ENCODE results near the gene AMBP. TPM values are rescaled to one million over a fixed set of nuclear protein-coding genes. Genes with fewer than 3 reads are reported as not detected.
"Not testable (repeated sequence)": the region's sequence is repeated elsewhere in the genome, so short reads cannot be mapped to it uniquely, and the experiment has no call there.

Gene AMBP
- total RNA-seq, 1 experiment from 2014 or later: 0.55 TPM

DNA sequence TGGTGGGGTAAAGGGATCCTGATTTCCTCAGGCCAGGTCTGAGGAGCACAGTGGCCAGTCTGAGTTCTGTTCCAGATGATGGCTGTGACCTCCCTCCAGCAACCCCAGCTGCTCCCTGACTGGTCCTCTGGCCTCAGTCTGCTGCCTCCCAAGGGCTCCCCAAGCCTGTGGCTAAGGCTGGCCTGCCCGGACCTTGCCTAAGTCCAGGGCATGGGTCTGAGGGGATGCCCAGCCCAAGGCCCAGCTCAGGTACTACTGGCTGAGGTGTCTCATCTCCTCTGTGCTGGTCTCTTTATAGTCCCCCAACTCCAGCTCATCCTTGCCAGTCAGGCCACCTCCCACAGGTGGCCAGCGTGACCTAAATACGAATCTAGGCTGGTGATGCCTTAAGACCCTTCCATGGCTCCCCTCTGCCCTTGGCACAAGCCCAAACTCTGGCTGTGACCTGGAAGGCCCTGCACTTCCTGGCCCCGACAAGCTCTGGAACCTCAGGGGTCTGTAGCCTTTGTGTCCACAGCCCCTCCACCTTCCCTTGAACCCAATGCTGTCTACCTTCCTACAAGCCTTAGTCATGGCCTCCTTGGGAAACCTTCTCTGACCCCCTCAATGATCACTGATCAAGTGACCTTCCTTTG, 11.2 kb upstream of the AMBP start:
- H3K27me3 ChIP-seq: no peaks in the 10 kb centered on the region
- DNase-seq: no peak
- peaks cover 16% of the 10 kb centered on the region; the same call in 1 of the 2 replicates for H3K4me1 ChIP-seq
- H3K36me3 ChIP-seq: no peaks in the 10 kb centered on the region
- H3K27ac ChIP-seq: no peak overlapping the region
- no peak overlapping the region for H3K4me3 ChIP-seq
- H3K9me3 ChIP-seq (replicated peaks): peaks cover 4% of the 10 kb centered on the region; the same call in 1 of the 2 replicates

DNA sequence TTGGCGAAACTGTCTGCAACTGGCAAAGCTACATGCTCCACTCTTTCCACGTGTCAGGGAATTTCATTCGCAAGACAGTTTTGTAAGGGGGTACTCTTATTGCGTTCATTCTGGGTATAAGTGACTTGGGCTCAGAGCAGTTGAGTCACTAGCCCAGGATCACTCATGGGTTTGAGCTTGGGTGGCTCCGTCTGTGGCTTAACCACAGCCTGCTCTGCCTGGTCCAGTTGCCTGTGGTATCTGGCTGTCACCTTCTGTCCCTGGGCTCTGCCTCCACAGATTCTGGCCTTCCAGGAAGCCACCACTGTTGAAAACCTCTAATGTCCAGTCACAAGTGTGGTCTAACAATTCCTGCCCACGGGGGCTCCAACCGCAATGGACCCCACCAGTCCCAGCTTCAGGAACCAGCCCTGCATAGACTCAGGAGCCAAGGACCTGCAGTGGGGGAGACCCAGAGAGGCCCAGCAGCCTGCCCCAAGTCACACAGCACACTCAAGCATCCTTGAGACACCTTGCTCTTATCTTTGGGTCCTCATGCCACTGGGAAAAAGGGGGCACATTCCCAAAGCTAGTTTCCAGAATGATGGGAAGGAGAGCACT, 10.6 kb upstream of the AMBP start:
- Histone ChIP-seq H3K27ac (no peak overlapping the region), H3K36me3 (no peaks in the 10 kb centered on the region), H3K9me3 (replicated peaks) (peaks cover 4% of the 10 kb centered on the region; the same call in 1 of the 2 replicates), H3K4me1 (peaks cover 20% of the 10 kb centered on the region; the same call in 1 of the 2 replicates), H3K4me3 (no peak overlapping the region), H3K27me3 (no peaks in the 10 kb centered on the region)
- DNase-seq: no peak

DNA sequence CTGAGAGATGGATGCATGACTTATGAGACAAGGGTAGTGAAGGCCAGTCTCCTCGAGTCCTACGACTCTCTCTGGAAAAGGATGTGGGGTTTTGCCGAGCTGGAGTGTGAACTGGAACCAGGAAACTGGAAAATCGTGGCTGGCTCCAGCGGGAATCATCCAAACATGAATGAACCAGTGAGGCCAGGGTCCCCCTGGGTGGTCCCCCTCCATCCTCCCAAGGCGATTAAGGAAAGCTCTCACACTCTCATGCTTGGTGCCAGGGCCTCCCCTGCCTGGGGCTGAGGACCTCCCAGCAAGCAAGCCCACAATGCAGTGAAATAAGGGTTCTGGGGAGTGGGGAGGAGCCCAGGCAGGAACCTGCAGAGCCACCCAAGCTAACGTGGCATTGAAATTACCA, 9.6 kb upstream of the AMBP start:
- peak; percentile 89 for DNase-seq
- H3K36me3 ChIP-seq: no peaks in the 10 kb centered on the region
- no peaks in the 10 kb centered on the region for H3K27me3 ChIP-seq
- no peak overlapping the region for H3K4me3 ChIP-seq
- H3K9me3 ChIP-seq (replicated peaks): peaks cover 4% of the 10 kb centered on the region; the same call in 1 of the 2 replicates
- peak overlapping the region; percentile 58 for H3K27ac ChIP-seq
- H3K4me1 ChIP-seq: peaks cover 28% of the 10 kb centered on the region

DNA sequence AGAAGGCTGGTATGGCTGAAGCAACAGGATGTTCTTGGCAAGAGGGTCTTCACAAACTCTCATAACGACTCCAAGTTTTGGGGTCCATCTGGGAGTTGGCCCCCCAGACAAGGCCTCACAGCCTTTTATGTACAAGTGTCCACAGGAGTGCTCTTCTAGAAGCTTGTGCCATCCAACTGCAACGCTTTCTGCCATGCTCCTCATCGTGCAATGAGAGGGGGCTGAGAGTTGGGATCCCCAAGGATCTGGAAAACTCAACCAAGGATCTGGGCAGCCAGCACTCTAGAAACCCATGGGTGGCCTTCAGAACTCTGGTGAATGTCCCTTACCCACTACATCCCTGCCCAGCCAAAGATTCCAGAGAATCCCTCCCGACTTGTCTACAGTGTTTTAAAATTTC, 8.5 kb upstream of the AMBP start:
- H3K36me3 ChIP-seq: no peaks in the 10 kb centered on the region
- H3K27ac ChIP-seq: peak overlapping the region; percentile 58; the same call in 1 of the 2 replicates
- H3K27me3 ChIP-seq: no peaks in the 10 kb centered on the region
- peaks cover 29% of the 10 kb centered on the region for H3K4me1 ChIP-seq
- no peak overlapping the region for H3K4me3 ChIP-seq
- no peak for DNase-seq
- H3K9me3 ChIP-seq (replicated peaks): peaks cover 4% of the 10 kb centered on the region; the same call in 1 of the 2 replicates

DNA sequence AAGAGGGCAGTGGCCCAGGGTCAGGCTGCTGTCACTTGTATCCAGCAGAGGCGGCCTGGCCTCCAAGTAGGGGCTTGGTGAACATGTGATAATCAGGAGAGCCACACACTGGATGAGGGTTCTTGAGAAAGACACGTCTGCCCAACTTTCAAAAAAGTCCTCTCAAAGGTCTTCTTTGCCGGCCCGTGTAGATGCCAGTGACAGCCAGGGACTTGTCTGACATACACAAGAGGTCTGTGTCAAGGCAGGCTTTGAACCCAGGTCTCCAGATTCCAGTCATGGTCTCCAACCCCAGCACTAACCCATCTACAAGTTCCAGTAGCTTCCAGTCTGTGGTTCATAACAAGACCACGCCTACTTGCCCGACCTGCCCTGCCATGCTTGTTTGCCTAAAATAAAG, 7.9 kb upstream of the AMBP start:
- H3K27me3 ChIP-seq: no peaks in the 10 kb centered on the region
- no peaks in the 10 kb centered on the region for H3K36me3 ChIP-seq
- no peak for DNase-seq

DNA sequence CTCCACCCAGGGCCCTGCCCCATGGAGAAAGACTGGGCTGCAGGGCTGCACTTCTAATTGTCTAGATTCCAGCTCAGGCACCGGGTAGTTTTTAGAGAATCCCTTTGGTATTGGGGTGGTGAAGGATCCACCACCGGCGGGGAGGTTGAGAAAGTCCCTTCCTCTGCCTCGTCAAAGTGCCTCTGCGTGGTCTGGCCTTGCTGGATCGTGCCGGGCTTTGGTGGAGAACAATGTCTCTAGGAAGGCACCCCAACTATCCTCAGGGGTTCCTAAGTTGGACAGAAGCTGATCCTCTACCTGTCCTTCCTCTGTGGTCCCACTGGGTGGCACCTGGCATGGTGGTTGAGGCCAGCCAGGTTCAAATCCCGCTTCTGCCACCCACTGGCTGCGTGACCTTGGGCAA, 7.3 kb upstream of the AMBP start:
- Histone ChIP-seq H3K27me3 (no peaks in the 10 kb centered on the region), H3K4me1 (peaks cover 29% of the 10 kb centered on the region), H3K9me3 (replicated peaks) (peaks cover 4% of the 10 kb centered on the region; the same call in 1 of the 2 replicates), H3K4me3 (no peak overlapping the region), H3K27ac (no peak overlapping the region), H3K36me3 (no peaks in the 10 kb centered on the region)
- DNase-seq: no peak

More for the DNA sequence above, 7.9 kb upstream of the AMBP start:
- H3K27ac ChIP-seq: no peak overlapping the region
- no peak overlapping the region for H3K4me3 ChIP-seq
- H3K9me3 ChIP-seq (replicated peaks): peaks cover 4% of the 10 kb centered on the region; the same call in 1 of the 2 replicates
- peaks cover 29% of the 10 kb centered on the region for H3K4me1 ChIP-seq

DNA sequence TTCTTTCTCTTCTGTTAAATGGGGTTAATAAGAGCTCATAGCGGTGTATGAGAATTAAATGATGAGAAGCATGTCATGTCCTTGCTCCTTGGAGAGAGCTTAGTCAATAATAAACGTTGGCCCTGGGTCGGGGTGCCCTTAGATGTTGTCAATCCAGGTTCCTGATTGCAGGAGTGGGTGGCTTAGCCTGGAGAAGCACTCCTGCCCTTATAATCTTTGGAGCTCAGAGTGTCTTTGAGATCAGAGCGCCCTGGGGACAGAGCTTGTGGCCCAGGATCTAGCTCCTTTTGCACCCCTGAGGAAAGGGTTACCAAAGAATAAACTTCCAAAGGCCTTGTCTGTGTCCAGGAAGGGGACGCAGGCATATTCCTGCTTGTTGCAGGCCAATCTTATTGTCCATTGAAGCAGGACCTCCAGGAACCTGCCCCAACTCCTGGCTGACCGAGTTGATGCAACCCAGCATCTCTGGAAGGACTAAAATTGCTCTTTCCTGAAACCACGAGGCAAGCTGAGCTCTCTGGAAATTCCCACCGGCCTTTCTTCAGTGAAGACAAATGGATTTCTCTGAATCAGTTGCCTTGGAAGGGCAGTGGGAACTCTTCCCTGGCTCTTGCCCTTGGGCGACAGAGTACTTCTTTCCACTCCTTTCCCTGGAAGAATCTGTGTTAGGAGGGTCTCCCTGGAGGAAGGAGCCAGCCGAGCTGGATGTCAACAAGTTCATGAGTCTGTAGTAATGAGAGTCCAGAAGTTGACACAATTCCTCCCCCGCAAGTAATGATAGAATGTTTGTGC, 6.4 kb upstream of the AMBP start:
- H3K4me3 ChIP-seq: no peak overlapping the region
- DNase-seq: no peak

DNA sequence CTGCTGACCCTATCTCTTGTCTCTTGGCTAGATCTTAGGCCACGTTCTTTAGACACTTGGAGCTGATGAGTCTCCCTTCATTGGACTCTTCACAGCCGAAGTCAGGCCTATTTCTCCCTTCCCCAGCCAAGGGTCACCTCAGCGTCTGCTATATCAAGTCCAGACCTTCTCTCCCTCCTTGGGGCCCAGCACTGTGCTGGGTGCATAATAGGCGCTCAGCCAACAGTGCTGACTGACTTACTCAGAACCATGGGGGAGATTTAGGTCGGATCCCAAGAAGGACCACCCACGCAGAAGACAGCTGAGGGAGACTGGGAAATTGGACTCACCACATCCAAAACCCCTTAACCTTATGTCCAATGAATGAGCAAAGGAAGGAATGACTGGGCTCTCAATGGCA, 5.6 kb upstream of the AMBP start:
- Histone ChIP-seq H3K27me3 (no peaks in the 10 kb centered on the region), H3K9me3 (replicated peaks) (peaks cover 4% of the 10 kb centered on the region; the same call in 1 of the 2 replicates), H3K4me1 (peaks cover 29% of the 10 kb centered on the region), H3K36me3 (no peaks in the 10 kb centered on the region), H3K4me3 (no peak overlapping the region), H3K27ac (no peak overlapping the region; the same call in 1 of the 2 replicates)
- DNase-seq: peak; percentile 75 to 80

More for the DNA sequence above, 6.4 kb upstream of the AMBP start:
- Histone ChIP-seq H3K27me3 (no peaks in the 10 kb centered on the region), H3K27ac (no peak overlapping the region; the same call in 1 of the 2 replicates), H3K4me1 (peaks cover 29% of the 10 kb centered on the region), H3K36me3 (no peaks in the 10 kb centered on the region), H3K9me3 (replicated peaks) (peaks cover 4% of the 10 kb centered on the region; the same call in 1 of the 2 replicates)

DNA sequence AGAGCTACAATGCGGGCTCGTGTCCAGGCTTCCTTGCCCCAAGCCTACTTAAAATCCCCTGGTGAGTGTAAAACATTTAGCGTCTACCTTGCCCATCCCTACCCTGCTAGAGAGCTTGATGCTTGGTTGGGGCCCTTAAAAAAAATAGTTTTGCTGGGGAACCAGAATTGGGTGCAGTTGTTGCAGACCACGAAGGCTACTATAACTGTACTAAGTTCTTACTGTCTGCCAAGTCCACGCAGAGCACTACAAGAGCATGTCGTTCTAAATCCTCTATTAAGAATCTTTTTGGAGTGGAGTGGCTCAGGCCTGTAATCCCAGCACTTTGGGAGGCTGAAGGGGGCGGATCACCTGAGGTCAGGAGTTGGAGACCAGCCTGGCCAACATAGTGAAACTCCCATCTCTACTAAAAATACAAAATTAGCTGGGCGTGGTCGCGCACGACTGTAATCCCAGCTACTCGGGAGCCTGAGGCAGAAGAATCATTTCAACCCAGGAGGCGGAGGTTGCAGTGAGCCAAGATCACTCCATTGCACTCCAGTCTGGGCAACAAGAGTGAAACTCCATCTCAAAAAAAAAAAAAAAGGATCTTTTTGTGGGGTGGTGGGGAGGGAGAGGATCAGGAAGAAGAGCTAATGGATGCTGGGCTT, 4.8 kb upstream of the AMBP start:
- H3K9me3 ChIP-seq (replicated peaks); DNase-seq: not testable (repeated sequence)

DNA sequence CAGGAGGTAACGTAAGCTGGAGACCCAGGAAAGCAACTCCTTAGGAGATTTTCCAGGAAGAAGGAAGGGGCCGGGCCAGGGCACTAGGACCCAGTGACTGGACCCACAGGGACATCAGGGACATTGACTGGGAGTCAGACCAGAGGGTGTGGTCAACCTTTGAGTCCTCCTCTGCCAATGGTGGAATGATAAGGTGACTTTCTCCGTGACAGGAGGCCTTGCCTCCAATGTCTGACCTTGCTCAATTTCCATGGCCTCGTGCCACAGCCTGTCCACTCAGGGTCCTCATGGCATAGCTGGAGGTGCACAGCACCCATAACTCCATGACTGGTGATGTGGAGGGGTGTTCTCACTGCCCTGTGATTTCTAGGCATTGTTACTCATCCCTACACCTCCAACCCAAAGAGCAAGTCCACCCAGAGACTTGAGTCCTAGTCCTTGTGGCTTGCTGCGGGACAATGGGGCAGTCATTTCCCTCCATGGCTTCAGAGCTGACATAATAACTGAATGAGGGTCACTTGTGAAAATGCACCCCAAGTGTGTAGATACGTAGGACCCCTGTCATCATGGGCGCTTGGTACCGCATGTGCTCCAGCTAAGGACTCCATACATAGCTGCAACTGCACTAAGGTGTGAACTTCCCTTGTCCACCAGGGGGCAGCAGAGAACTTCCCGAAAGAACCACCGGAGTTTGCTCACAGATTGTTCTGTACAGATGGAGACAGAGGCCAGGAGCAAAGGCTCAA, 4.1 kb upstream of the AMBP start:
- peaks cover 3% of the 10 kb centered on the region; the same call in 1 of the 2 replicates for H3K9me3 ChIP-seq (replicated peaks)
- no peaks in the 10 kb centered on the region for H3K27me3 ChIP-seq
- peak overlapping the region; percentile 10; the same call in 1 of the 2 replicates for H3K4me3 ChIP-seq
- H3K27ac ChIP-seq: no peak overlapping the region; the same call in 1 of the 2 replicates
- no peaks in the 10 kb centered on the region for H3K36me3 ChIP-seq
- DNase-seq: peak; percentile 92 to 98
- H3K4me1 ChIP-seq: peaks cover 25% of the 10 kb centered on the region

More for the DNA sequence above, 4.8 kb upstream of the AMBP start:
- Histone ChIP-seq H3K4me3 (peak overlapping the region; percentile 10; the same call in 1 of the 2 replicates), H3K27ac (peak overlapping the region; percentile 4; the same call in 1 of the 2 replicates), H3K4me1 (peaks cover 27% of the 10 kb centered on the region)
- H3K36me3 ChIP-seq, H3K27me3 ChIP-seq: not testable (repeated sequence)

DNA sequence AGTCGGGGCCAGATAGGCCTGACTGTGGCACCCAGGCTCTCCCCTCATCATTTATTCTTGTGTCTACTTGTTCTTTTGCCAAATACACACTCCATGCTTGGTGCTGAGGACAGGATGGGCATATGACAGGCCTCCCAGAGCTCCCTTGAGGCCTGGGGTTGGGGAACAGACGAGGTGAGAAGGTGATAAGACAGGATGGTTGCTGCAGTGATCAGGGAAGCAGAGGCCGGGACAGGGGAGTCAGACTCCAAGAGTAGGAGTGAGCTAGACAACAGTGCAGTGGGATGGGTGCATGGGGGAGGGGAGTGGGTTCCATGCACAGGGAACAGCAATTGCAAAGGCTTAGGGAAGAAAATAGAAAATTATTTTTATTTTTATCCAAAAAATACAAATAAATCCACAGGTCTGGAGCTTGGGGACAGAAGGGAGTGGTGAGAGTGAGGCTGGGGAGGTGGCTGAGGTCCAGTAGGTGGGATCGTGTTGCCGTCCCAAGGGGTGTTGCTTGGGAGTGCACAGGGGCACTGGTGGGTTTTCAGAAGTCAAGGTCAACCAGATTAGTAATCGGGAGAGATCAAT, 3.4 kb upstream of the AMBP start:
- Histone ChIP-seq H3K27me3 (no peaks in the 10 kb centered on the region), H3K36me3 (no peaks in the 10 kb centered on the region), H3K4me1 (peaks cover 22% of the 10 kb centered on the region), H3K27ac (no peak overlapping the region), H3K9me3 (replicated peaks) (no peaks in the 10 kb centered on the region), H3K4me3 (no peak overlapping the region)
- DNase-seq: no peak

DNA sequence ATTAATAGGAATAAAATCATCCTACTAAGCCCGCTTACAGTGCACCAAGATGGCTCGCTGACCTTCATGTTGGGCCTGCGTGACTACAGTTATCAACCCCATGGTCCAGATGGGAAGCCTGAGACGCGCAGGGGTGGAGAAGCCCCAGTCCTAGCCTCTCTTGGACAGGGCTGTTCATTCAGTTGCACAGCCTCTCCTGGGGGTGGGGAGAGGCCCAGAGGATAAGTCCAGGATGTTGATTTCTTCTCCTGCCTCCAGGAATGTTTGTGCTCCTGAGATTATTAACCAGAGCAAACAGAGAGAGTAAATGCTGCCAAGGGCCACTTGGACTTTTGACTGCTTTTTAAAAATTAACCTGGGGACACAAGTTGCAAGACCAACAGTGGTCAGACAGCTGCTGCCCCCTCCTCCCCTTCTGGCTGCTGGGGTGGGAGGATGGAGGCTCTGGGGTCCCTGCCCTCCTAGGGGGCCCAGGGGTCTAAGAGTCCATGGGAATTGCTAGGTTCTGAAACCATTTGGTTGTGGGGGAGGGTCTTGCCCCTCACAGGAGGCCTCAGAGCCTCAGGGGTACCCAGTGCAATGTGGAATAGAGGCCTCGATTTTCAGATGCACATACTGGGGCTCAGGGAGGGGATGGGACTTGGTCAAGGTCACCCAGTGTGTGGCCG, 2.8 kb upstream of the AMBP start:
- Histone ChIP-seq H3K27me3 (no peaks in the 10 kb centered on the region), H3K4me1 (peaks cover 22% of the 10 kb centered on the region), H3K27ac (no peak overlapping the region), H3K36me3 (no peaks in the 10 kb centered on the region), H3K9me3 (replicated peaks) (no peaks in the 10 kb centered on the region), H3K4me3 (no peak overlapping the region)
- no peak for DNase-seq

DNA sequence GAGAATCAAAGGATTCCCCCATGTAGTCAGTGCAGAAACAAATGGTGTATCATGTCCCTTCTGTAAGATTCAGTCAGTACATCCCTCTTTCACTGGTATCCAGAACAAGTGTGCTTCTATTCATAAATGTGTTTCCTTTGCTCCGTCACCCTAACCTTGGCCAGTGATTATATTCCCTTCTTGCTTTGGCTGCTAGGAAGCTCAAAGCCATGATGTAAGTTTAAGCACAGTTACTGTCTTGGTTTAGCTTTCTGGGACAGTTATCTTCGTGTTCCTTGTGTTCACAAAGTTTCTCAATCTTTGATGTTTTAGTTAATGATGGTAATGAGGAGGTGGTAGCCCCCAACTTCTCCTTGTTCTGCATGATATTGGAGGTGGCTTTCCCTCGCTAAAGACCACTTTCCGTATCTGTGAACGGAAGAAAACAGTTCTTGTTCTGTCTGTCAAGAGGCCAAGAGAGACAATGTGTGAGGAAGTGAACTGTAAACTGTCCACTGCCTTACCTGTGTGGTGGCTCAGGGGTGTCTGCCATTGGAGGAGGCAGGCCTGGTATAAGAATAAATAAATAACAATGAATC, 2.2 kb upstream of the AMBP start:
- H3K4me3 ChIP-seq: no peak overlapping the region
- no peaks in the 10 kb centered on the region for H3K36me3 ChIP-seq
- DNase-seq: no peak
- no peaks in the 10 kb centered on the region for H3K9me3 ChIP-seq (replicated peaks)
- no peaks in the 10 kb centered on the region for H3K27me3 ChIP-seq
- H3K4me1 ChIP-seq: peaks cover 22% of the 10 kb centered on the region
- no peak overlapping the region for H3K27ac ChIP-seq
